Loucy (cell line): ENCODE data around the gene SLFN12L.

Experiments
- EZH2phosphoT487 ChIP-seq: fragments of 200-600 bp; IDR thresholded peaks from 2 replicates; pipeline ENCODE4 v1.6.1; 2018; ENCODE audit warnings: antibody characterized with exemption, mild to moderate bottlenecking, moderate library complexity, borderline replicate concordance
- TF ChIP-seq, protein P1 (sequence below): fragments of 200-600 bp; sonication (generic); conservative IDR thresholded peaks from 2 replicates; pipeline ENCODE4 v1.5.1; 2014; ENCODE audit warnings: mild to moderate bottlenecking, antibody characterized with exemption, low read length

DNA sequence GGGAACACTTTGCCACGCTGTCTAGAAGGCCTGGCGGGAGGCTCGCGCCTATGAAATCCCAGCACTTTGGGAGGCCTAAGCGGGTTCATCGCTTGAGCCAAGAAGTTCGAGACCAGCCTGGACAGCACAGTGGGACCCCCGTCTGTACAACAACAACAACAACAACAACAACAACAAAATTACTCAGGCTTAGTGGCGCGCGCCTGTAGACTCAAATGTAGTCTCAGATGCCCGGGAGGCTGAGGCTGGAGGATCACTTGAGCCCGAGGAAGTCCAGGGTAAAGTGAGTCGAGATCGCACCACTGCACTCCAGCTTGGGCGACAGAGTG, 88.6 kb downstream of the SLFN12L start:
- TF ChIP-seq, protein P1, sequence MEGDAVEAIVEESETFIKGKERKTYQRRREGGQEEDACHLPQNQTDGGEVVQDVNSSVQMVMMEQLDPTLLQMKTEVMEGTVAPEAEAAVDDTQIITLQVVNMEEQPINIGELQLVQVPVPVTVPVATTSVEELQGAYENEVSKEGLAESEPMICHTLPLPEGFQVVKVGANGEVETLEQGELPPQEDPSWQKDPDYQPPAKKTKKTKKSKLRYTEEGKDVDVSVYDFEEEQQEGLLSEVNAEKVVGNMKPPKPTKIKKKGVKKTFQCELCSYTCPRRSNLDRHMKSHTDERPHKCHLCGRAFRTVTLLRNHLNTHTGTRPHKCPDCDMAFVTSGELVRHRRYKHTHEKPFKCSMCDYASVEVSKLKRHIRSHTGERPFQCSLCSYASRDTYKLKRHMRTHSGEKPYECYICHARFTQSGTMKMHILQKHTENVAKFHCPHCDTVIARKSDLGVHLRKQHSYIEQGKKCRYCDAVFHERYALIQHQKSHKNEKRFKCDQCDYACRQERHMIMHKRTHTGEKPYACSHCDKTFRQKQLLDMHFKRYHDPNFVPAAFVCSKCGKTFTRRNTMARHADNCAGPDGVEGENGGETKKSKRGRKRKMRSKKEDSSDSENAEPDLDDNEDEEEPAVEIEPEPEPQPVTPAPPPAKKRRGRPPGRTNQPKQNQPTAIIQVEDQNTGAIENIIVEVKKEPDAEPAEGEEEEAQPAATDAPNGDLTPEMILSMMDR = no peak
- no peak for TF ChIP-seq EZH2phosphoT487
